ENCODE measurements around the gene TC2N. TPM values are rescaled to one million over a fixed set of nuclear protein-coding genes. Genes with fewer than 3 reads are reported as not detected.
"Not testable (repeated sequence)": the region's sequence is repeated elsewhere in the genome, so short reads cannot be mapped to it uniquely, and the experiment has no call there.

TC2N gene
- total RNA-seq: 10 to 100 TPM; 33.4 to 42.8 TPM

DNA sequence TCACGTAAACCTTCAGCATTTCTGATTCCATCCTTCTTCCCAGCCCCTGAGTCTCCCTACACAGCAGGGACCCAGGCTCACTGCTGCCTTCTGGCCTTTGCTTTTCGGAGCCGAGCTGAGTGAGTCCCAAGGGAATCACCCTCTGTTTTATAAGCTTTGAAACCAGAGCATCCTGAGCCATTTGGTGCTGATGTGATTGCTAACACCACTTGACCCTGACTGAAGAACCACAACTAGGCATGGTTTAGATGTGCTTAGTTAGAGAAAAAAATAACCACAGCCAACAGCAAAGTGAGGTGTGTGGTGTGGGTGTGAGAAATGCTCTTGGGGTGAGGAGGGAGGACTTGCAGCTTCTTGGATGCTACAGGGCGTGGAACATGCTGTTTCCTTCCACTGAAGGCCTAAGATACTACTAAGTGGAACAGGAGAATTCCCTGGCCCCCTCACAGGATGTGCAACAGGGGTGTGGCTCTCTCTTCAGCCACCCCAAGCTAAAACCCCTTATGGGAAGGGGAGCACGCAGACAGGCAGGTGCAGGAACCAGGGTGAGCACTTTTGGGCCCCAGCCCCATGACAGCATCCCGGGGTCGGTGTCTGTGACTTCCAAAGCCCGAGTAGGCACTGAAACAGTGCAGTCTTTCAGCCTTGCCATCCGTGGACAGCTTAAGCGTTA, at the start of gene TC2N:
TSS of gene TC2N (minus strand) at position 221 of the 673 bp plus-strand sequence. CDS start 53,767 bp downstream, outside the sequence.
- DNase-seq (ENCODE audit: low spot score in 2 of 2): peak in 1 of 2 donors; percentile 43
- H3K27ac Mint-ChIP-seq: peak within 1 kb of the TSS; percentile 95 to 96
- peaks cover 0 to 6% of the 10 kb centered on the region in 2 donors for H3K36me3 Mint-ChIP-seq
- ATAC-seq: peak; percentile 58 to 59
- H3K9me3 Mint-ChIP-seq: no peaks in the 10 kb centered on the region

DNA sequence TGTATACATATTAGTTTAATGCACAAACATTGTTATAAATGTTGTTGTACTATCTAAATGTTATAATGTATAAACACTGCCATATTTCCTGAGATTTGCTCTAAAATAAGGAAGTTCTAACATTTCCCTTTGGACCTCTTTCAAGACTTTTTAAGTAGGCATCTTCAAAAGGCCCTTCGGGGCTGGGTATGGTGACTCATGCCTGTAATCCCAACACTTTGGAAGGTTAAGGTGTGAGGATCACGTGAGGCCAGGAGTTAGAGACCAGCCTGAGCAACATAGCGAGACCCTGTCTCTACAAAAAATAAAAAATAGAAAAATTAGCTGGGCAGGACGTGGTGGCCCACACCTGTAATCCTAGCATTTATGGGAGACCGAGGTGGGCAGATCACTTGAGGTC, 44.7 kb upstream of the TC2N start:
- ATAC-seq (no peak), DNase-seq (ENCODE audit: low spot score in 2 of 2) (no peak)
- Mint-ChIP-seq H3K9me3 (peaks cover 0 to 4% of the 10 kb centered on the region in 2 donors), H3K27ac (no peak overlapping the region), H3K36me3 (no peaks in the 10 kb centered on the region)

DNA sequence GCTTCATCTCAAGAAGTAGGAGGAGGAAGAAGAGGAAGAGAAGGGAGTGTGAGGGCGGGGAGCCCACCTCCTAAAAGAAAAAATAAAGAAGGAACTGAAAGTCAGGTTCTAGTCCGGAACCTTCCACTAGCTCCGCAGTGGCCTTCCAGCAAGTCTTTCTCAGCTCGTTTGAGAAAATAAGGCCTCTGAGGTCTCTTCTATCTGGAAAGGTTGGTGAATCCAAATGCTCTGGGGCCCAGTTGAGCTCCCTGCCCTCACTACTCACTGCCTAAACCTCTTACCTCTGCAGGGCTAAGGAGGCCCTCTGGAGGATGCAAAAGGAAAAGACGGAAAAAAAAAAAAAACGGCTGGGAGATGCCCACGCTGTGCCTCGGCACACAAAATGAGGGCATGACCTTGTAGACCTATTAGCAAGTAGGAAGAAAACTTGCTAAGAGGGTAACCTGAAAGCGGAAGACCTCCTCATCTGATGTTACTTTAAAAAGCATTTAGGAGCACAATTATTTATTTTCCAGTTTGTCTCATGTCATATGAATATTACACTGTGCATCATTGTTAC, 44.2 kb upstream of the TC2N start:
- Mint-ChIP-seq H3K9me3 (peaks cover 0 to 4% of the 10 kb centered on the region in 2 donors), H3K27ac (peak overlapping the region in 1 of 2 donors; percentile 83), H3K36me3 (no peaks in the 10 kb centered on the region)
- ATAC-seq (peak; percentile 90 to 99), DNase-seq (ENCODE audit: low spot score in 2 of 2) (peak; percentile 24 to 58)

GRCh38 chr14:91910196-91910595, 42.9 kb upstream of the TC2N start:
- Mint-ChIP-seq H3K9me3 (no peaks in the 10 kb centered on the region), H3K27ac (peak overlapping the region in 1 of 2 donors; percentile 83), H3K36me3 (no peaks in the 10 kb centered on the region)
- DNase-seq (ENCODE audit: low spot score in 2 of 2): no peak
- ATAC-seq: no peak

- no peak overlapping the region for H3K27ac Mint-ChIP-seq
These were observed 39.0 kb upstream of the TC2N start for GRCh38 chr14:91906374-91906773.

DNA sequence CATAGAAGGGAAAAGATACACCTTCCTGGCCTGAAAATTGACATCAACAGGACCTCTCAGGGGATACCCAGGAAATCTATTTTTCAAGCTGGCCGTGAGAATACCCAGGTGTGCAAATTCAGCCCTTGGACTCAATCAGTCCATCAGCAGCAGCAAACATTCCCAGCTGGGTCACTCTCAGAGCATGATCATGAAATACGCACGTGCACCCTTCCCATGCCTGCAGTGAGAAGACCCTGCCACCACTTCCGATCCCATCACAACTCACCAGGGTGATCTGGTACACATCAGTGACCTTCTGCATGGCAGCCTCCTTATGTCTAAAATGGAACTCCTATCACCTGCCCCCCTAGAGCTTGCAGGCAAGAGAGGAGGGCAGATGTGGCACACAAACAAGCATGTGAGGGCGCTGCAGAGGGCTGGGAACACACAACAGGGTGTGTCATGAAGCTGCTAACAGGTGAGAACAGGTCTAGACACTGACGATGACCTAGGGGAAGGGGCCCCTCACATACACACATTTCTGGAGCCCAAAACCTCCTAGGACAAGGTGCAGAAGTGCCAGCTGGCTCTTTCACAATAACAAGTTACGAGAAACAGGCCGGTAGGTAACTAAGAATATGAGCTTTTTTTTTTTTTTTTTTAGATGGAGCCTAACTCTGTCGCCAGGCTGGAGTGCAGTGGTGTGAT, 37.8 kb upstream of the TC2N start:
- no peak overlapping the region for H3K27ac Mint-ChIP-seq
- DNase-seq (ENCODE audit: low spot score in 2 of 2) (no peak), ATAC-seq (no peak)
- no peaks in the 10 kb centered on the region for H3K9me3 Mint-ChIP-seq
- H3K36me3 Mint-ChIP-seq: no peaks in the 10 kb centered on the region

More at GRCh38 chr14:91906374-91906773, 39.0 kb upstream of the TC2N start:
- H3K9me3 Mint-ChIP-seq: no peaks in the 10 kb centered on the region
- no peak for ATAC-seq
- H3K36me3 Mint-ChIP-seq: no peaks in the 10 kb centered on the region
- DNase-seq (ENCODE audit: low spot score in 2 of 2): no peak

DNA sequence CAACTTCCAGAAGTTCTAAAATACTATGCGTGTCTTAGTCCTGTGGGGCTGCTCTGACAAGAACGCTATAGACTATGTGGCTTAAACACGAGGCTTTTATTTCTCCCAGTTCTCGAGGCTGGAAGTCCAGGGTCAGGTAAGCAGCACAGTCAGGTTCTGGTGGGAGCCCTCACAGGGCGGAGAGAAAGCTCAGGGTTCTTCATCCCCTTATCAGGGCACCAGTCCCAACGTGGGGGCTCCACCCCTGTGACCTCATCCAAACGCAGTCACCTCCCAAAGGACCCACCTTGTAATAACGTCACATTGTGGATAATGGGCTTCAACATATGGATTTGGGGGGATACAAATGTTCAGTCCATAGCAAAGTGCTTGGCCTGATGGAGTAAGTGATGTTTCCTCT, 37.1 kb upstream of the TC2N start:
- Mint-ChIP-seq H3K36me3 (no peaks in the 10 kb centered on the region), H3K9me3 (no peaks in the 10 kb centered on the region), H3K27ac (no peak overlapping the region)
- DNase-seq (ENCODE audit: low spot score in 2 of 2): no peak
- ATAC-seq: no peak

DNA sequence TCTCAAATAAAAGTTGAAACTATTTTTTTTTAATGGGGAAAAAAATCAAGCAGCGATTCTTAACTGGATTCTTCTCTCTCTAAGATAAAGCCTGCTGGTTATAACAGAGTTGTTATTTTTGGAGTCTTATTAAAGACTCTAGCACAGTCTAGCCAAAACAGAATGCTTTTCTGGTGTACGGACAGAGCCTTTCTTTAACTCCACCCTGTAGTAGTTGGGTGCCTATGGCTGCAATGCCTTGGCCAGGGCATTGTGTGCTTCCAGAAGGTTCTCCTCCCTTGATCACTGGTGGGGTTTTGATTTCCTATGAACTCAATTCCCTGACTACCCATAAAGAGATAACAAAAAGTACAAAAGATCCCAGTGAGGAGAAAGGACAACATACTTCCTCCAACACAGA, 35.7 kb upstream of the TC2N start:
- no peaks in the 10 kb centered on the region for H3K36me3 Mint-ChIP-seq
- peak overlapping the region in 1 of 2 donors; percentile 52 for H3K27ac Mint-ChIP-seq
- ATAC-seq: no peak
- DNase-seq (ENCODE audit: low spot score in 2 of 2): no peak
- no peaks in the 10 kb centered on the region for H3K9me3 Mint-ChIP-seq

DNA sequence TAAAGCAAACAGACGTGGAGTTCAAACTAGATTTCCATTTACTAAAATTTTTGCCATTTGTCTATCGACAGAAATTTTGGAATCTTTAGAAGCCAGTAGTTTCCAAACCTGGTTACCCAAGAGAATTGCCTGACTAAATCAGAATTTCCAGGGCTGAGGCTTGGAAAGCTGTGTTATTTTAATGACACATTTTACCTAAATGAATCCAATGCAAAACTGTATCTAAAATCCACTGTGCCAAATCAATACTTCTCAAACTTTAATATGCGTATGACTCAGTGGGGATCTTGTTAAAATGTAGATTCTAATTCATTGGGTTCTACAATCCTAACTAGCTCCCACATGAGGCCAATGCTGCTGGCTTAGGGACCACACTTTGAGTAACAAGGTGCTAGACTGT, 35.0 kb upstream of the TC2N start:
- H3K36me3 Mint-ChIP-seq: no peaks in the 10 kb centered on the region
- H3K9me3 Mint-ChIP-seq: no peaks in the 10 kb centered on the region
- ATAC-seq (no peak), DNase-seq (ENCODE audit: low spot score in 2 of 2) (no peak)
- H3K27ac Mint-ChIP-seq: no peak overlapping the region

DNA sequence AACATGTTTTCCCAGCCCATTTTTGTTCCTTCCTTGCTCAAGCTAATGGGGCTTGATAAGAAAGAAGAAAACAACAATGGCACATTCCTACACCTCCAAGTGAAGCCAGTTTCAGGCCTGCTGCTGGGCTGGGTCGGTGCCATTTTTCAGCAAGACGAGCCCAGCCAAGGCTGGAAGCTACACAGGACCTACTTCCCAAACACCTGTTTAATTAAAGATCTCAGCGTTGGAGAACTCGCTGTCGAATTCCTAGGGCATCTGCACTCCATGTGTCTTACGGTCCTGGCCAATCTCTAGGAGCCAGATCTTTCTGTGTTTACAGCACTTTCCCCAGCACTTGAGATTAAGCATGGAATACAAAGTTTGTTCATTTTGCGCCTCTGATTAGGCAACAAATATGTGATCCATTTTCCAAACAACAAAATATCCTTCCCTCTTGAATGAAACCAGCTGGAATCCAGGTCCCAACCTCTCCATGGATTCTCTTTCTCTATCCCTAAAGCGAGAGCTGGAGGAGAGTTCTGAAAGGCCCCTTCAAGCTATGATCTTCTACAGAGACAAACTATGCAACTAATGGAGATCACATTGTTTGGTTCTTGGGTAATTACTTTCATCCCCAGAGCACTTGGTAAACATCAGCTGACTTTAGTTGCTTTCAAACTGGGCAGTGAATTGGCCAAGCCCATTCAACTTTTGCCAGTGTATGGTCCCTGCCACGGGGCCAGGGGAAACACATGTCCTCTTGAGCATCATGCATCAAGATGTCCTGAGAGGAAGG, 34.3 kb upstream of the TC2N start:
- no peak for ATAC-seq
- Mint-ChIP-seq H3K36me3 (no peaks in the 10 kb centered on the region), H3K9me3 (no peaks in the 10 kb centered on the region), H3K27ac (no peak overlapping the region)
- DNase-seq (ENCODE audit: low spot score in 2 of 2): no peak

GRCh38 chr14:91899806-91900205, 32.5 kb upstream of the TC2N start:
- Mint-ChIP-seq H3K27ac (no peak overlapping the region), H3K9me3 (no peaks in the 10 kb centered on the region), H3K36me3 (no peaks in the 10 kb centered on the region)
- DNase-seq (ENCODE audit: low spot score in 2 of 2): no peak
- no peak for ATAC-seq

DNA sequence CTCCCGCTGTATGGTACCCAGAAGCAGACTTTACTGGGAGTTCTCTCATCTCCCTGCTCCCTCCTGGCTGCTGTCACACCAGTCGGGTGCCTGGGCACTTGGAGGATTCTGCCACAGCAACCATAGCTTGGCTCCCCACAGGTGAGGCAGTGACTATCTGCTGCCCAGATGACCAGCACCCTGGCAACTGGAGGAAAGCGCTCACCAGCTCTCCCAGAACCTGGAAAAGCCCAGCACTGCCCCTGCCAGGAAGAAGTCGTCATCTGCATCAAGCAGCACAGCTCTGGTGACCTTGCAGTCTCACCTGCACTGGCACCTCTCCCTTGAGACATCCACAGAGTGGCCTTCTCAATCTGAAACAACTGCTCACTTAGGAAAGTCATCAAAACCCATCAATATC, 31.9 kb upstream of the TC2N start:
- peak overlapping the region in 1 of 2 donors; percentile 28 for H3K27ac Mint-ChIP-seq
- ATAC-seq: no peak
- H3K9me3 Mint-ChIP-seq: no peaks in the 10 kb centered on the region
- no peak for DNase-seq (ENCODE audit: low spot score in 2 of 2)
- no peaks in the 10 kb centered on the region for H3K36me3 Mint-ChIP-seq

- DNase-seq (ENCODE audit: low spot score in 2 of 2): no peak
- Mint-ChIP-seq H3K27ac (no peak overlapping the region), H3K36me3 (peaks cover 0 to 5% of the 10 kb centered on the region in 2 donors), H3K9me3 (no peaks in the 10 kb centered on the region)
- no peak for ATAC-seq
These were observed 31.0 kb upstream of the TC2N start for GRCh38 chr14:91898372-91898771.

- ATAC-seq; H3K9me3 Mint-ChIP-seq; H3K27ac Mint-ChIP-seq; H3K36me3 Mint-ChIP-seq; DNase-seq (ENCODE audit: low spot score in 2 of 2): not testable (repeated sequence)
These were observed 30.4 kb upstream of the TC2N start for GRCh38 chr14:91897716-91898115.

- peaks cover 0 to 7% of the 10 kb centered on the region in 2 donors for H3K36me3 Mint-ChIP-seq
- ATAC-seq: no peak
- H3K9me3 Mint-ChIP-seq: no peaks in the 10 kb centered on the region
- H3K27ac Mint-ChIP-seq: no peak overlapping the region
- no peak for DNase-seq (ENCODE audit: low spot score in 2 of 2)
These were observed 29.9 kb upstream of the TC2N start for GRCh38 chr14:91897106-91897701.

DNA sequence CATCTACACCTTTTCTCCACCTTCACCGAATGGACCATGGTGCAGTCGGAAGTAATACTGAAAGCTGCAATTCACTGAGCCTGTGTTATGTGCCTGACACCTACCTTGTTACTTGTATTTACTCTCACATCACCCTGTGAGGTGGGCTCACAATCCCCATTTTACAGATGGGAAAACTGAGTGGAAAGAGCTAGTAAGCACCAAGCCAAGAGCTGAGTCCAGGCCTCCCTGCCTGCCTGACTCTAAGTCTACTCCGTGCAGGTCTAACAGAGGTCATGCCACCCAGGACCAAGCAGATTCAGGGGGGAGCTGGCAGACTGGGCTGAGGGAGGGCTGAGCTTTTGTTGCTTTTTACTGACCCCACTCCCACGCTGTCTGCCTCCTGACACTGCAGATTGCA, 29.1 kb upstream of the TC2N start:
- DNase-seq (ENCODE audit: low spot score in 2 of 2) (no peak), ATAC-seq (no peak)
- H3K27ac Mint-ChIP-seq: no peak overlapping the region
- no peaks in the 10 kb centered on the region for H3K9me3 Mint-ChIP-seq
- H3K36me3 Mint-ChIP-seq: peaks cover 0 to 7% of the 10 kb centered on the region in 2 donors

All from activated naive CD4-positive, alpha-beta T cell treated with anti-CD3 and anti-CD28 coated beads, Interleukin-2, amount 50 U/mL, for 72 hours (primary cell).